GM18858 (cell line): ENCODE measurements around the gene ZNF431.
"Not testable (repeated sequence)": the region's sequence is repeated elsewhere in the genome, so short reads cannot be mapped to it uniquely, and the experiment has no call there.

Source experiments
- ATAC-seq: cut with Tn5 transposase; IDR thresholded peaks from one replicate; pipeline ENCODE4 v1.9.1; 2021; ENCODE audit not compliant: unreplicated experiment

Gene ZNF431

GRCh38 chr19:21141787-21142464 is at the start of gene ZNF431:
Gene ZNF431, plus strand, starts transcription at chr19:21142040. Its CDS starts 144 bp downstream, at chr19:21142184.
- peak; percentile 99 for ATAC-seq

- ATAC-seq, result no peak
Observed at GRCh38 chr19:21092109-21092508, 49.7 kb upstream of the ZNF431 start.

- no peak for ATAC-seq
Observed at GRCh38 chr19:21094347-21095025, 47.4 kb upstream of the ZNF431 start.

GRCh38 chr19:21098291-21098690 is 43.5 kb upstream of the ZNF431 start:
- ATAC-seq, result no peak

- no peak for ATAC-seq
Observed at GRCh38 chr19:21101521-21102242, 40.2 kb upstream of the ZNF431 start.

GRCh38 chr19:21109116-21109515 is 32.7 kb upstream of the ZNF431 start:
- ATAC-seq, result no peak

- no peak for ATAC-seq
Observed at GRCh38 chr19:21110183-21110582, 31.7 kb upstream of the ZNF431 start.

GRCh38 chr19:21115430-21115829 is 26.4 kb upstream of the ZNF431 start:
- no peak for ATAC-seq

GRCh38 chr19:21117041-21117907 is 24.6 kb upstream of the ZNF431 start:
- ATAC-seq, result no peak

GRCh38 chr19:21126078-21126477 is 15.8 kb upstream of the ZNF431 start:
- ATAC-seq, result no peak

- no peak for ATAC-seq
Observed at GRCh38 chr19:21127001-21127400, 14.8 kb upstream of the ZNF431 start.

GRCh38 chr19:21127898-21128297 is 13.9 kb upstream of the ZNF431 start:
- no peak for ATAC-seq

GRCh38 chr19:21128901-21129698 is 12.7 kb upstream of the ZNF431 start:
- ATAC-seq, result no peak

GRCh38 chr19:21130097-21130775 is 11.6 kb upstream of the ZNF431 start:
- no peak for ATAC-seq

GRCh38 chr19:21133633-21134032 is 8.2 kb upstream of the ZNF431 start:
- ATAC-seq, result no peak

- ATAC-seq, result no peak
Observed at GRCh38 chr19:21134934-21135366, 6.9 kb upstream of the ZNF431 start.

- ATAC-seq, result no peak
Observed at GRCh38 chr19:21135433-21135832, 6.4 kb upstream of the ZNF431 start.

- ATAC-seq, result no peak
Observed at GRCh38 chr19:21138130-21138529, 3.7 kb upstream of the ZNF431 start.

- ATAC-seq, result not testable (repeated sequence)
Observed at GRCh38 chr19:21141006-21141405, 834 bp upstream of the ZNF431 start.

- ATAC-seq, result no peak
Observed at GRCh38 chr19:21143428-21143827, 1.6 kb downstream of the ZNF431 start.
